Umbilical cord (tissue), 2 donors: ENCODE results near the gene HDAC9. TPM values are rescaled to one million over a fixed set of nuclear protein-coding genes. Genes with fewer than 3 reads are reported as not detected.
A peak's percentile ranks its signal among the peaks of the same experiment; 100 is the strongest.
"Not testable (repeated sequence)": the region's sequence is repeated elsewhere in the genome, so short reads cannot be mapped to it uniquely, and the experiment has no call there.

Source experiments
- DNase-seq: peaks from one replicate; pipeline ENCODE4 v3.0.0-alpha.2; 2015; ENCODE audit warnings: low spot score
- total RNA-seq: library from RNA; depleted of rRNA; stranded (reverse); fragments of >200 nt; gene quantifications from one replicate; pipeline ENCODE4 v1.2.3, GENCODE V29; 2014; ENCODE audit warnings: low replicate concordance; ENCODE audit not compliant: insufficient read depth

Gene HDAC9
- total RNA-seq, 1 donor from 2014 or later, result 18.3 TPM

GRCh38 chr7:18960725-18961124, 465.2 kb downstream of the HDAC9 start:
- no peak for DNase-seq

- DNase-seq, result peak; percentile 61
Observed at GRCh38 chr7:18962031-18962430, 466.5 kb downstream of the HDAC9 start.

- DNase-seq, result no peak
Observed at GRCh38 chr7:18965657-18966056, 470.1 kb downstream of the HDAC9 start.

GRCh38 chr7:18967755-18968154, 472.2 kb downstream of the HDAC9 start:
- DNase-seq, result not testable (repeated sequence)

- DNase-seq, result no peak
Observed at GRCh38 chr7:18971839-18972238, 476.3 kb downstream of the HDAC9 start.

GRCh38 chr7:18974803-18975202, 479.3 kb downstream of the HDAC9 start:
- DNase-seq, result no peak

- DNase-seq, result no peak
Observed at GRCh38 chr7:18975276-18975675, 479.7 kb downstream of the HDAC9 start.

GRCh38 chr7:18975689-18976280, 480.2 kb downstream of the HDAC9 start:
- DNase-seq, result no peak

- no peak for DNase-seq
Observed at GRCh38 chr7:18976715-18977471, 481.3 kb downstream of the HDAC9 start.

GRCh38 chr7:18978108-18978495, 482.6 kb downstream of the HDAC9 start:
- peak; percentile 75 for DNase-seq

GRCh38 chr7:18990700-18991099, 495.2 kb downstream of the HDAC9 start:
- not testable (repeated sequence) for DNase-seq

GRCh38 chr7:18993933-18994668, 498.6 kb downstream of the HDAC9 start:
- DNase-seq, result peak; percentile 74

GRCh38 chr7:18995270-18995671, 499.7 kb downstream of the HDAC9 start:
- no peak for DNase-seq

GRCh38 chr7:18995811-18996426, 500.4 kb downstream of the HDAC9 start:
- DNase-seq, result no peak

- DNase-seq, result no peak
Observed at GRCh38 chr7:18996583-18996982, 501.0 kb downstream of the HDAC9 start.

GRCh38 chr7:18997477-18998150, 502.1 kb downstream of the HDAC9 start:
- no peak for DNase-seq

GRCh38 chr7:19000410-19000809, 504.9 kb downstream of the HDAC9 start:
- no peak for DNase-seq

- no peak for DNase-seq
Observed at GRCh38 chr7:19001854-19002253, 506.3 kb downstream of the HDAC9 start.

GRCh38 chr7:19009241-19009935, 513.8 kb downstream of the HDAC9 start:
- DNase-seq, result no peak

- DNase-seq, result no peak
Observed at GRCh38 chr7:19009936-19010280, 514.4 kb downstream of the HDAC9 start.

- no peak for DNase-seq
Observed at GRCh38 chr7:19011212-19011611, 515.7 kb downstream of the HDAC9 start.
